Lower leg skin (tissue), 3 donors: ENCODE results near the gene ENTR1.

Source experiments
- POLR2A ChIP-seq, 2 donors: fragments of 450-650 bp; IDR thresholded peaks; one replicate each; pipeline ENCODE4 v1.6.1; 2016 to 2017; ENCODE audit warnings: antibody characterized with exemption in 2 of 2, mild to moderate bottlenecking in 1 of 2, moderate library complexity in 1 of 2
- TF ChIP-seq, protein P1 (sequence below), 3 donors: fragments of 450-650 bp; IDR thresholded peaks; one replicate each; pipeline ENCODE4 v1.5.1; 2016; ENCODE audit warnings: antibody characterized with exemption in 3 of 3, mild to moderate bottlenecking in 3 of 3, moderate library complexity in 2 of 3

DNA sequence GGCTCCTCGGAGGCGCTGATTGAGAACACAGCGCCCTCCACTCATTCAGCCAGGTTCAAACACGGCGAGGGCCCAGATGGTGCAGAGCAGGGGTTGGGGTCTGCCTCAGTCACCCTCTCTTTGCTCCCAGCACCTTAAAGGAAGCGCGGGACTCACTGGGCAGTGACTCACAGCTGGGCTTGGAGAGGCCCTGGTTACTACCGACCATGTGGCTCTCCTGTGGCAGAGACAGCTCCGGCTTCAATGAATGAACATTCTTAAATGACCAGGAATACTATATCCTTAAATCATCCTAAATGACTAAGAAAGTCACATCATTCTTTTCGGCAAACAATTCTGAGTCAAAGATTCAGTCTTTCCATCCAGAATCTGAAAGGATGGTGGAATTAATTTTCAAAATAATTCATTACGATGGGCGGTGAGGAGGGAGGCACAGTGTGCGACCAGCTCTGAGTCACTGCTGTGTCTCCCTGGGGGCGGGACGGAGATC is 30.8 kb upstream of the ENTR1 start:
- TF ChIP-seq, protein P1, sequence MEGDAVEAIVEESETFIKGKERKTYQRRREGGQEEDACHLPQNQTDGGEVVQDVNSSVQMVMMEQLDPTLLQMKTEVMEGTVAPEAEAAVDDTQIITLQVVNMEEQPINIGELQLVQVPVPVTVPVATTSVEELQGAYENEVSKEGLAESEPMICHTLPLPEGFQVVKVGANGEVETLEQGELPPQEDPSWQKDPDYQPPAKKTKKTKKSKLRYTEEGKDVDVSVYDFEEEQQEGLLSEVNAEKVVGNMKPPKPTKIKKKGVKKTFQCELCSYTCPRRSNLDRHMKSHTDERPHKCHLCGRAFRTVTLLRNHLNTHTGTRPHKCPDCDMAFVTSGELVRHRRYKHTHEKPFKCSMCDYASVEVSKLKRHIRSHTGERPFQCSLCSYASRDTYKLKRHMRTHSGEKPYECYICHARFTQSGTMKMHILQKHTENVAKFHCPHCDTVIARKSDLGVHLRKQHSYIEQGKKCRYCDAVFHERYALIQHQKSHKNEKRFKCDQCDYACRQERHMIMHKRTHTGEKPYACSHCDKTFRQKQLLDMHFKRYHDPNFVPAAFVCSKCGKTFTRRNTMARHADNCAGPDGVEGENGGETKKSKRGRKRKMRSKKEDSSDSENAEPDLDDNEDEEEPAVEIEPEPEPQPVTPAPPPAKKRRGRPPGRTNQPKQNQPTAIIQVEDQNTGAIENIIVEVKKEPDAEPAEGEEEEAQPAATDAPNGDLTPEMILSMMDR (IDR thresholded peaks at IDR 0.05) = no peak
- TF ChIP-seq POLR2A (IDR thresholded peaks at IDR 0.05) = no peak
